Activated naive CD8-positive, alpha-beta T cell treated with anti-CD3 and anti-CD28 coated beads, Interleukin-2, amount 50 U/mL, for 24 hours (primary cell): Measurements from ENCODE around the gene ARL3.

Experiments
- ATAC-seq: fragments of 150-1000 bp; cut with Tn5 transposase; one replicate; pipeline ENCODE4 v1.10.0; 2021
- DNase-seq: peaks from one replicate; pipeline ENCODE4 v3.0.0; 2021
- H3K27ac Mint-ChIP-seq: one replicate; pipeline ENCODE4 v1.8.0; 2021; ENCODE audit warnings: mild to moderate bottlenecking, mixed read lengths
- H3K27me3 Mint-ChIP-seq: one replicate; pipeline ENCODE4 v1.8.0; 2021; ENCODE audit warnings: mixed read lengths
- H3K36me3 Mint-ChIP-seq: one replicate; pipeline ENCODE4 v1.8.0; 2021; ENCODE audit warnings: low read depth, mixed read lengths
- H3K4me1 Mint-ChIP-seq: one replicate; pipeline ENCODE4 v1.8.0; 2021; ENCODE audit warnings: mixed read lengths
- H3K4me3 Mint-ChIP-seq: one replicate; pipeline ENCODE4 v1.8.0; 2021; ENCODE audit warnings: mild to moderate bottlenecking, moderate library complexity, mixed read lengths
- H3K9me3 Mint-ChIP-seq: one replicate; pipeline ENCODE4 v1.8.0; 2021; ENCODE audit warnings: mixed read lengths

ARL3 gene

DNA sequence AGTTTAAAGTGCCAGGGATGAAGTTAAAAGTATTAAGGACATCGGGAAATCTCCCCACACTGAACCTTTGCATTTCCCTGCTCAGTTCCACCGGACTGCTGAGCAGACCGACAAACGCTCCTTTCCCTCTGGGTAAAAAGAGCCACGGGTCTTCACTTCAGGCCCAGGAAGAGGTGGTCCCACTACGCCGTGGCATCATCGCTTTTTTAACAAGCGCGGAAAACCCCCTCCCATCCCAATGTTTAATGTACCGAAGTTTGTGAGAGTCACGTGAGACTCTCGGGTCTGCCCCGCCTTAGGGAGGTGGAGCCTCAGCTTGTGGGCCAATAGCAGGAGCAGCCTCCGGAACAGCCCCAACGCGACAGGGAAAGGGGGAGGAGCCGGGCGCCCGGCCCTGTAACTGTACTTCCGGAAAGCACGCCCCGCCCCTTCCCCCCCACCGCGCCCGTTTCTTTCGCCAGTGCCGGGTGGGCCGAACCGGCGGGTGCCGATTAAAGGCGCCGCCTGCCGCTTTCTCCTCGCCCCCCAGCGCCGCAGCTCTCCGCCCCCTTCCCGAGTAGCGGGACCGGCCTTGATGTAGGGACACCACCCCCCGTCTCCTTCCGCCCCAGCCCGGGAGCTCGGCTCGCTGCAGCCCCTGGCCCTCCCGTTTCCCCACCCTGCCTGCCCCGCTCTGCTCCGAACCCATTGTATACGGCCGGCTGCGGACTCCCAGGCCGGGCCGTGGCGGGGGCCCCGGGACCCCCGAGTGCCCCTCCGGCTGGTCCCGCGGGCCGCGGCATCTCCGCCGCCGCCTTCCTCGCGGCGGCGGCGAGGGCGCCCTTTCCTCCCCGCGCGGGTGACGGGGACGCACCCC, 72.1 kb downstream of the ARL3 start:
- Mint-ChIP-seq H3K27ac (peak overlapping the region; percentile 90), H3K36me3 (peaks cover 19% of the 10 kb centered on the region), H3K27me3 (no peaks in the 10 kb centered on the region), H3K4me3 (peak overlapping the region; percentile 87), H3K4me1 (peaks cover 21% of the 10 kb centered on the region), H3K9me3 (no peaks in the 10 kb centered on the region)
- DNase-seq: peak; percentile 98
- peak; percentile 65 for ATAC-seq

DNA sequence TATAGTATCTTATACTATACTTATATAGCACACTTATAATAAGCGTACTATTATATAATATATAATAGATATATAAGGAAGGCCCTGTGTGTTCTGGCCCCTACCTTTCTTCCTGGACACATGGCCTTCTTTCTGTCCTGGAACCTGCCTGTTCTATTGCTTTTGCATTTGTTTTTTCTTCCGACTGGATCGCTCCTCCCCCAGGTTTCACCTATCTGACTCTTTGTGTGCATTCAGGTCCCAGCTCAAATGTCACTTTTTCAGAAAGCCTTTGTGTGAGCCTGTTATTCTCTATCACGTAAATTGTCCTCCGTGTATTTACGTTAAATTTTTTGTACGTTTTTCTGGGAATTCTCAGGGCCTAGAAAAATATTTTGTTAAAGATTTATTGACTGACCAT, 72.8 kb downstream of the ARL3 start:
- Mint-ChIP-seq H3K27ac (peak overlapping the region; percentile 90), H3K4me1 (peaks cover 14% of the 10 kb centered on the region), H3K9me3 (no peaks in the 10 kb centered on the region), H3K27me3 (no peaks in the 10 kb centered on the region), H3K36me3 (peaks cover 14% of the 10 kb centered on the region), H3K4me3 (peak overlapping the region; percentile 85)
- ATAC-seq (no peak), DNase-seq (no peak)

DNA sequence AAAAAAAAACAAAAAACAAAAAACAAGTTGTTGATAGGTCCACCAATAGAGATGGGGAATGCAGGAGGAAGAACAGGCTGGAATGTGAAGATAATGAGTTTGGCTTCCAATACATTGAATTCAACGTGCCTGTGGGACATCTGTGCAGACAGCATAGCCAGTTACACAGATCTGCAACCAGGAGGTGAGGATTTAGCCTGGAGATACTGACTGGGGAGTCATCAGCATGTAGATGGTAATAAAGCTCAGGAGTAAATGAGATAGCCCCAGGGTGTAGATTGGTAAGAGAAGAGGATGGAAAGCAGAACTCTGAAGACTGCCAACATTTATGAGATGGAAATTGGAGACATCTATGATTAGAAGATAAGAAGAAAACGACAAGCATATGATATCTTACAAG, 74.7 kb downstream of the ARL3 start:
- no peak overlapping the region for H3K4me3 Mint-ChIP-seq
- DNase-seq: no peak
- H3K9me3 Mint-ChIP-seq: no peaks in the 10 kb centered on the region
- H3K36me3 Mint-ChIP-seq: no peaks in the 10 kb centered on the region
- no peaks in the 10 kb centered on the region for H3K27me3 Mint-ChIP-seq
- no peak for ATAC-seq
- no peak overlapping the region for H3K27ac Mint-ChIP-seq
- peaks cover 21% of the 10 kb centered on the region for H3K4me1 Mint-ChIP-seq

DNA sequence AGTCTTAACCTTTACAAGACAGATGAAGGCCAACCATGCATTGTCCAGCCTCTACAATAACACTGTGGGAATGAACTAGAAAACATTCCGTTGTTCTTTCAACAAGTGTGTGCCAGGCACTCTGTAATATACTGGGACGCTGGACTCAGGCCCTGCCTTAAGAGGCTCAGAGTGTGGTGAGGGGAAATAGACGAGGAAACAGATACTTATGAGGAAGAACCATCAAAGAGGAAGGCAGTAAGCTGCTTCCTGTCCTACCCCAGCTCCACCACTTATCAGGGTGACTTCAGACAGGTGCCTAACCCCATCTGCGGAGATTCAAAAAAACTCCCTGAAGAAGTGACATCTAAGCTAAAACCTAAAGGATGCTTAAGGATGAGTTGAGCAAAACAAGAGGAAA, 78.8 kb downstream of the ARL3 start:
- DNase-seq (no peak), ATAC-seq (no peak)
- no peaks in the 10 kb centered on the region for H3K36me3 Mint-ChIP-seq
- peaks cover 39% of the 10 kb centered on the region for H3K4me1 Mint-ChIP-seq
- peak overlapping the region; percentile 28 for H3K27ac Mint-ChIP-seq
- no peaks in the 10 kb centered on the region for H3K27me3 Mint-ChIP-seq
- no peak overlapping the region for H3K4me3 Mint-ChIP-seq
- H3K9me3 Mint-ChIP-seq: no peaks in the 10 kb centered on the region

DNA sequence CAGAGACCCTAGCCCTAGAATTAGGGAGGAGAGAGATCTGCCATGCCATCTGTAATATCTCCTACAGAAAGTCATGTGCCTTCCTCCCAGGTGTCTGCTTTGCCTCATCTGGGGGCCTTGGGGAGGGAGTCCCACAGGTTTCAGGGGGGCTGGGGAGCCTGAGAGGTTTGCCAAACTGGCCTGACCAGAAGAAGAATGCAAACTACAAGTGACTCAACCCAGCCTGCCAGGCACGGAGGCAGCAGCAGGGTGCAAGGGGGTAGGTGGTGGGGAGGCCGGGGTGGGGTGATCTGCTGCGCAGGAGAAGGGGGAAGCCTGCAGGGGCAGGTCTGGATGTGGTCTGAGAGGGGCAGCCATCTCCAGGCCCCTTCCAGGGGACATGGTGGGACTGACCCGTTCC, 79.5 kb downstream of the ARL3 start:
- no peaks in the 10 kb centered on the region for H3K27me3 Mint-ChIP-seq
- H3K4me1 Mint-ChIP-seq: peaks cover 39% of the 10 kb centered on the region
- no peaks in the 10 kb centered on the region for H3K36me3 Mint-ChIP-seq
- H3K9me3 Mint-ChIP-seq: no peaks in the 10 kb centered on the region
- ATAC-seq: no peak
- no peak overlapping the region for H3K27ac Mint-ChIP-seq
- H3K4me3 Mint-ChIP-seq: no peak overlapping the region
- DNase-seq: no peak

DNA sequence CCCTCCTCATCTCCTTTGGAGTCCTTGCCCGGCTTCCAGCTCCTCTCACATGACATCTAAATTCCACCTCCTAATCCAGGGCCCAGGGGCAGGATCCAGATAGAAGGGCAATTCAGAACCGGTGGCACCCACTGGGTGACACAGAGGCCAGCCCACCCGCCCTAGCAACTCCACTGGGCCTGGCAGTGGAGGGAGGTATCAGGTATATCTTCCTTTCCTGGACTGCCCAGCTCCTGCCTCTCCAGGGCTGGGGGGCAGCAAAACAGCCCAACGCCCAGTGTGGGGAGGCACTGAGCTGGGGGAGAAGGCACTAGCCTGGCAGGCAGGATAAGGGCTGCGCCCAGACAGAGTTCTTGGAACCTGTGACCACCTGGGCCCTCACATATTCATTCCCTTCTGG, 80.3 kb downstream of the ARL3 start:
- H3K9me3 Mint-ChIP-seq: no peaks in the 10 kb centered on the region
- peak overlapping the region; percentile 89 for H3K27ac Mint-ChIP-seq
- H3K4me1 Mint-ChIP-seq: peaks cover 39% of the 10 kb centered on the region
- H3K36me3 Mint-ChIP-seq: no peaks in the 10 kb centered on the region
- no peak for ATAC-seq
- H3K27me3 Mint-ChIP-seq: no peaks in the 10 kb centered on the region
- DNase-seq: no peak
- H3K4me3 Mint-ChIP-seq: peak overlapping the region; percentile 30

DNA sequence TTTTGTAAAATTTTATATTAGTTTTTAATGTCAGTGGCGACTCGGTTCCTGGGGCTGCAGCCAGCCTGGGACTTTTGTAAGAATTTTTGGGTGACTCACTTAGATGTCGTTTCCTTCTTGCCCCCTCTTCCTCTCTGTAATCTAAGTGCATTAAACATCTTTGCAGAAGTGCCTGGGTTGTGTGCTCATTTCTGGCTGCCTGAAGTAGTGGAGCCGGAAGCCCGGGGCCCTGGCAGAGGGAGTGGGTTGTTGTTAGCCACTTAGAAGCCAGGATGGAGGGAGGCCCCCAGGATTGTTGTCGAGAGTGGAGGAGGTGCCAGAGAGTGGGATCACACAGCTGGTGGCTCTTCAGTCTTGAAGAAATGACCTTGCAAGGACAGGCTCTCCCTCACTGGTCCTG, 80.9 kb downstream of the ARL3 start:
- H3K4me1 Mint-ChIP-seq: peaks cover 39% of the 10 kb centered on the region
- no peaks in the 10 kb centered on the region for H3K27me3 Mint-ChIP-seq
- no peaks in the 10 kb centered on the region for H3K9me3 Mint-ChIP-seq
- H3K4me3 Mint-ChIP-seq: peak overlapping the region; percentile 30
- H3K36me3 Mint-ChIP-seq: no peaks in the 10 kb centered on the region
- DNase-seq (peak; percentile 63), ATAC-seq (peak; percentile 84)
- peak overlapping the region; percentile 89 for H3K27ac Mint-ChIP-seq

DNA sequence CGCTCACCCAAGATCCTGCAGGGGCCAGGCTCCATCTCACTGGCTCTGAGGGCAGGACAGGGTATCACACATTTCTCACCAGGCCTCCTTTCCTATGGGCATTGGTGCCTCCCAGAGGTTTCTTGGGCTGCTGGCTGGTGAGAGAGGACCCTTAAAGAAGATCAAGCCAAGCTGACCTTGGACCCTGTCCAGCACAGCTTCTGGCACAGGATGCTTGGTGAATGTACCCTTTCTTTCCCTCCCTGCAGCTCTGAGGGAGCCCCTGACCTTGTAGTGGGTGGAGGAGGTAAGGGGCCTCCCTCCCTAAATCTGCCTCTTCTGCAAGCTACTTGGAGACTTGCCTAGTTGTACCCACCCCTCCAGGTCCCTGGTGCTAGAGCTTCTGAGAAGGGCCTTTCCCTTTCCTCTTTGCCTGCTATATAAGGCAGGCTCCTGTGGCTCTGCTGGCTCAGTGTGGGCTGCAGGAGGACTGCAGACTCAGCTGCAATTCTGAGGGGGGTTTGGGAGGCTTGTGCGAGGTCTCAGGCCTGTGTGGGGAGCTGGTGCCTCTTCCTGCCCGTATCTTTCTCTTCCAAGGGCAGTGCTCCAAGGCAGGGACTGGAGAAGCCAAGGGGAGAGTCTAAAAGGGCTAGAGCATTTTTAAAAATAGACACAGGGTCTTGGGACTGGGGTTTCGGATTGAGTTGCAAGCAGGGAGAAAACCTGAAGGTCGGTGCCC, 81.6 kb downstream of the ARL3 start:
- Mint-ChIP-seq H3K4me1 (peaks cover 39% of the 10 kb centered on the region), H3K36me3 (no peaks in the 10 kb centered on the region), H3K27ac (peak overlapping the region; percentile 89), H3K27me3 (no peaks in the 10 kb centered on the region), H3K9me3 (no peaks in the 10 kb centered on the region), H3K4me3 (no peak overlapping the region)
- ATAC-seq: peak; percentile 53
- peak; percentile 23 for DNase-seq

DNA sequence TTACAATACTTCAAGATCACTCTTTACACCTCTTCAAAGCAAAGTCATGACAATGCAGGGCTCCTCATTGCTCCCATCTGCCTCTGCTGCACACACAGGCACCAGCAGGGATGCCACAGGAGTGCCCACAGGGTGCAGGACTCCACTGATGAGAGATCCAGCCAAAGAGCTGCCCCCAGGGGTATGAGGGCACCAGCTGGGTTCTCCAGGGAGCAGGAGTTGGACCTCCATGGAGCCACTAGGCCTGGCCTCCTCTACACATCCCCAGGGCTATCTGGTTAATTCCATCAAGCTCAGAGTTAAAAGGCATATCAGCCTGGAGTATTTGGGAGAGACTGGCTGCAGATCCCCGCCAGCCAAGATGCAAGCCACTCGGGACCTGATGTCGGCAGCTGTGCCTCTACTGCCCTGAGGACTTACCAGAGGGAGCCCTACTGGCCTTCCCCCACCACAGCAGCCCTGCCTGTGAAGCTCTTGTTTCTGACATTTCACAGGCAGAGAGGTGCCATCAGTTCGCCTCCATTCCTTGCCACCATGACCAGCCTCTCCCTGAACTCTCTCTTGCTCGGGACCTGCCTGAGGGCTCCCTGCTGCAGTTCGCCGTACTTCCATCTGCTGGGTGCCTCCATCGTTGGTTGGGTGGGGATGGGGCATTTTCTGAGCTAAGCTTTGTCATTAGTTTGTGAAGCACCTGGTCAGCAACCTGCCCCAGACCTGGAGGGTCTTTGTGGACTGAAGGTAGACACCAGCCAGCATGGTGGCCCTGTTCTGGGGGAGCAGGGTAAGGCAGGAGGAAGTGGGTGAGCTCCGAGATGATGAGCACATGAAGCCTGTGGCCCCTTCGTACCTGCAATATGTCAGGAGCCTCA, 82.4 kb downstream of the ARL3 start:
- Mint-ChIP-seq H3K4me1 (peaks cover 39% of the 10 kb centered on the region), H3K27me3 (no peaks in the 10 kb centered on the region), H3K4me3 (no peak overlapping the region), H3K27ac (no peak overlapping the region), H3K9me3 (no peaks in the 10 kb centered on the region), H3K36me3 (no peaks in the 10 kb centered on the region)
- no peak for DNase-seq
- ATAC-seq: no peak

DNA sequence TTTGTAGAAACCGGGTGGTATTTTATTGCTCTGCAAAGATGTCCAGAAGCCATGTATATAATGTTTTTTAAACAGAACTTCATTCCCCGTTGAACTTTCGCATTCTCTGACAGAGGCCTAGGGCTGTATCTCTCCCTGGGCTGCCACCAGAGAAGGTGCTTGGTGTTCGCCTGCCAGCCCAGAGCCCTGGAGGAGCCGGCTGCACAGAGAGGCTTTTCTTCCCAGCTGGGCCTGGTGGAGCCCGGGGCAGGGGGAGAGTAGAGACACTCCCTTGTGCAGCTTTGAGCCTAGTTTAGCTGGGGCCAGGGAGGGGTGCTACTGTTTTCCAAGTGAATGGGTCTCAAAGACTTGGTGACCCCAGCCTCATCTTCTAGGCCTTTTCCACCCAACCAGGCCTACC, 83.5 kb downstream of the ARL3 start:
- ATAC-seq: no peak
- H3K36me3 Mint-ChIP-seq: no peaks in the 10 kb centered on the region
- no peak for DNase-seq
- no peak overlapping the region for H3K27ac Mint-ChIP-seq
- no peaks in the 10 kb centered on the region for H3K9me3 Mint-ChIP-seq
- H3K4me1 Mint-ChIP-seq: peaks cover 36% of the 10 kb centered on the region
- no peak overlapping the region for H3K4me3 Mint-ChIP-seq
- no peaks in the 10 kb centered on the region for H3K27me3 Mint-ChIP-seq

DNA sequence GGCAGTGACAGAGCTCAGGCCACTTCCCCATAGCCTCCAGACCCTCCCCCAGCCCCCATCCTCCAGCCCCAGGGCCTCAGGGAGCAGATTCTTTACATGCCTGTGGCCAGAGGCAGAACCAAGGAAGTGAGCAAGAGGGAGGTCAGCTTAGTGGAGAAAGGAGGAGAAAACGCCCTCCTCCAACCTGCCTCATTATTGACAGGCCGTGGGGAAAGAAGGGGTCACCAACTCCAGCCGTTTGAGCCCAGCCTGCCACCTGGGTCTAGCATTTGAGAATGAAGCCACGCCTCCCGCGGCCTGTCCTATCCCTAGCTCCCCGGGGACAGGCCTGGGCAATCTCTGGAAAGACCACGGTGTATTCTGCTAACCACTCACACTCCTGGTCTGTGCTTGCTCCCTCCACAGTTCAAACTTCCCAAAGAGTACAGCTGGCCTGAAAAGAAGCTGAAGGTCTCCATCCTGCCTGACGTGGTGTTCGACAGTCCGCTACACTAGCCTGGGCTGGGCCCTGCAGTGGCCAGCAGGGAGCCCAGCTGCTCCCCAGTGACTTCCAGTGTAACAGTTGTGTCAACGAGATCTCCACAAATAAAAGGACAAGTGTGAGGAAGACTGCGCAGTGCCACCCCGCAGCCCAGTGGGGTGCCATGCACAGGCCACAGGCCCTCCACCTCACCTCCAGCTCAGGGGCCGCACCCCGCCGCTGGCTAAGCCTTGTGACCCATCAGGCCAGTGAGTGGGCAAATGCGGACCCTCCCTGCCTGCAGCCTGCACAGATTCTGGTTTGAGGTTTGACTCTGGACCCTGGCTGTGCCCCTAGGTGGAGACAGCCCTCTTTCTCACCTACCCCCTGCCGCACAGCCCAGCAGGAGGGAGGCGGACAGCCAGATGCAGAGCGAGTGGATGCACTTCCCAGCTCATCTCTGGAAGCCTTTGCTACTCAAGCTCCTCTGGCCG, 84.3 kb downstream of the ARL3 start:
- no peaks in the 10 kb centered on the region for H3K27me3 Mint-ChIP-seq
- H3K4me3 Mint-ChIP-seq: no peak overlapping the region
- DNase-seq: no peak
- H3K9me3 Mint-ChIP-seq: no peaks in the 10 kb centered on the region
- no peak overlapping the region for H3K27ac Mint-ChIP-seq
- H3K4me1 Mint-ChIP-seq: peaks cover 29% of the 10 kb centered on the region
- no peak for ATAC-seq
- H3K36me3 Mint-ChIP-seq: no peaks in the 10 kb centered on the region

DNA sequence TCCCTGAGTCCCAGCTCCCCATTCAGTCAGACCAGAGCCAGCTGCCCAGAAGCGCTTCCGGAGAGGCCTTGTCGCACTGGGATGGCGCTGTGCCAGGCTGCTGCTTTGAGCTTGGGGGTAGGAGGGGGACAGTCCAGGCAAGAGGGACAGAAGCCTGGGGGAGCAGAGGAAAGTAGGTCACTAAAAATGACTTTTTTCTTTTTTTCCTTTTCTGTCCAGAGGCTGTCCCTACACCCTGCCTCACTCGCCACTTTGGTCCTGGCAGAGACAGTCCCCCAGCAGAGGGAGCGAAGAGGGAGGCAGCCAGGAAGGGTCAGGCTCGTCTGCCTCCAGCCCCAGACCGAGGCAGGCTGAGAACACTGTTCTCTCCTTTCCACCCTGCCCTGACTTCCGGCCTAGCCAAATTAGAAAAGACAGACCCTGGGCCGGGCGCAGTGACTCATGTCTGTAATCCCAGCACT, 85.7 kb downstream of the ARL3 start:
- DNase-seq: no peak
- Mint-ChIP-seq H3K36me3 (no peaks in the 10 kb centered on the region), H3K4me3 (no peak overlapping the region), H3K27me3 (no peaks in the 10 kb centered on the region), H3K9me3 (no peaks in the 10 kb centered on the region), H3K27ac (no peak overlapping the region), H3K4me1 (peaks cover 15% of the 10 kb centered on the region)
- no peak for ATAC-seq

DNA sequence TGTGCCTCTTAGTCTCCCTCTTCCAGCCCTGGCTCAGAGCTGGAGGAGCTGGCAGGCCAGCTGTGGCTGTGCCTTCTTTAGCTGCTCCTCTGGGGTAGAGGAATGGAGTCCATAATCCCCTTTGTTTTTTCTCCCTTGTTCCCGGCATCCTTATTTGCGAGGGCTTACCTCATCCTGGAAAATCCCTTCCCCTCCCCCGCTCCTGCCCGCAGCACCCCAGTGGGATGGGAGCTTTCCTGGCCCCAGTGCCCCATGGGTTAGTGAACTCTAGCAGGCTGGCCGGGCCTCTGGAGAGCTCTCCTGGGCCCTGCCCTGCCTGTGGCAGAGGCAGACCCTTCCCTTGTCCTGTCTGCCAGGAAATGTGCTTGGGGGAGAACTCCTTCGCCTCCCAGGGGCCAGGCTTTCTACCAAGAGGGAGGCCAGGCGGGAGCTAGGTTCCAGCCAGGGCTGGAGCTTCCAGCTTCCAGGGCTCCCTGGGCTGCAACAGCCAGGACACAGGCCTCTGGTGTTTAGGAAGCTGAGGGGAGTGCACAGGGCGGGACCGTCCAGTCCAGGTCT, 86.4 kb downstream of the ARL3 start:
- Mint-ChIP-seq H3K4me1 (peaks cover 8% of the 10 kb centered on the region), H3K36me3 (no peaks in the 10 kb centered on the region), H3K9me3 (no peaks in the 10 kb centered on the region), H3K4me3 (no peak overlapping the region), H3K27ac (no peak overlapping the region), H3K27me3 (no peaks in the 10 kb centered on the region)
- ATAC-seq (no peak), DNase-seq (no peak)
